Panc1 (cell line): ENCODE results near the gene BLOC1S3. TPM values are rescaled to one million over a fixed set of nuclear protein-coding genes. Genes with fewer than 3 reads are reported as not detected.

Experiments
- ATAC-seq: fragments of 200-7000 bp; cut with Tn5 transposase; 2 replicates; pipeline ENCODE4 v1.9.1; 2020; ENCODE audit warnings: mild to moderate bottlenecking, moderate library complexity
- BruUV-seq: library from RNA; stranded (reverse); fragments of 400-500 nt; replicated peaks from 2 replicates; lab custom pipeline; 2021; lab: Mats Ljungman, UMichigan
- CTCF ChIA-PET: fragments of 300-600 bp; sonication (Branson Sonifier 250); formaldehyde crosslinking; loops from one replicate; lab custom pipeline; 2022; ENCODE audit warnings: antibody characterized with exemption; lab: Charles Lee
- POLR2A ChIA-PET: fragments of 300-600 bp; sonication (Branson Sonifier 250); formaldehyde crosslinking; loops from one replicate; lab custom pipeline; 2022; ENCODE audit warnings: antibody characterized with exemption; lab: Charles Lee
- DNase-seq: peaks from one replicate; pipeline ENCODE4 v3.0.0-alpha.2; 2010; ENCODE audit warnings: low read depth, low spot score
- H3K27ac ChIP-seq: 2 replicates; pipeline ENCODE4 v1.5.1; 2011; ENCODE audit warnings: mild to moderate bottlenecking, low read length, inconsistent platforms
- H3K27me3 ChIP-seq: fragments of 200-500 bp; sonication (Bioruptor generic); 2 replicates; pipeline ENCODE4 v1.6.0; 2014; ENCODE audit warnings: low read length, inconsistent platforms; ENCODE audit not compliant: control insufficient read depth, insufficient read depth
- H3K36me3 ChIP-seq: fragments of 200-500 bp; sonication (Bioruptor generic); 2 replicates; pipeline ENCODE4 v1.5.1; 2014; ENCODE audit warnings: inconsistent platforms, mild to moderate bottlenecking, low read length, moderate library complexity; ENCODE audit not compliant: control insufficient read depth, insufficient read depth
- H3K4me1 ChIP-seq: 2 replicates; pipeline ENCODE4 v1.5.1; 2011; ENCODE audit warnings: inconsistent platforms, mild to moderate bottlenecking, low read length, moderate library complexity; ENCODE audit not compliant: control insufficient read depth, insufficient read depth
- H3K4me3 ChIP-seq, 2 experiments: 2 replicates each; pipeline ENCODE4 v1.5.1; 2011 to 2012; ENCODE audit warnings: low read depth in 2 of 2, low read length in 2 of 2, mild to moderate bottlenecking in 2 of 2, inconsistent platforms in 1 of 2, moderate library complexity in 1 of 2
- H3K9me3 ChIP-seq: fragments of 200-500 bp; sonication (Bioruptor generic); 2 replicates; pipeline ENCODE4 v1.5.1; 2014; ENCODE audit warnings: low read depth, mild to moderate bottlenecking, inconsistent platforms, low read length, moderate library complexity; ENCODE audit not compliant: control insufficient read depth, insufficient read depth
- CTCF ChIP-seq: fragments of 450-650 bp; IDR thresholded peaks from 2 replicates; pipeline ENCODE4 v1.5.1; 2017; ENCODE audit warnings: mild to moderate bottlenecking
- POLR2AphosphoS5 ChIP-seq: IDR thresholded peaks from 2 replicates; pipeline ENCODE4 v1.6.1; 2012; ENCODE audit warnings: mild to moderate bottlenecking, low read depth, low read length, moderate library complexity
- REST ChIP-seq, 2 experiments: IDR thresholded peaks; 2 replicates each; pipeline ENCODE4 v1.6.1; 2011 to 2012; ENCODE audit warnings: low read depth in 2 of 2, control low read depth in 1 of 2, low read length in 1 of 2, mild to moderate bottlenecking in 1 of 2, moderate library complexity in 1 of 2; ENCODE audit not compliant: insufficient read depth in 1 of 2
- SIN3A ChIP-seq: IDR thresholded peaks from 2 replicates; pipeline ENCODE4 v1.6.1; 2012; ENCODE audit warnings: low read depth, mild to moderate bottlenecking, low read length, moderate library complexity, borderline replicate concordance; ENCODE audit not compliant: insufficient read depth
- TCF7L2 ChIP-seq: IDR thresholded peaks from 2 replicates; pipeline ENCODE4 v1.6.1; 2011; ENCODE audit warnings: mild to moderate bottlenecking, low read depth, low read length, inconsistent platforms
- in situ Hi-C: cut with HindIII; loops from 2 replicates; pipeline ENCODE4 v1.10.0; 2016; ENCODE audit warnings: low sequenced_read_pairs, low pct_unique_long_range_greater_than_20kb
- intact Hi-C: fragments of 100-400 bp; cut with micrococcal nuclease; formaldehyde crosslinking; loops from one replicate; pipeline ENCODE4 v1.10.0; 2022; ENCODE audit not compliant: unreplicated experiment
- total RNA-seq: library from RNA; stranded (reverse); gene quantifications from one replicate; pipeline ENCODE4 v1.2.1, GENCODE V29; 2021; ENCODE audit not compliant: unreplicated experiment

BLOC1S3 gene
- total RNA-seq, 1 experiment from 2014 or later, result 21.8 TPM

GRCh38 chr19:45205810-45206209 is 27.2 kb downstream of the BLOC1S3 start:
- Histone ChIP-seq H3K36me3 (no peaks in the 10 kb centered on the region), H3K4me3 (no peak overlapping the region), H3K4me1 (no peaks in the 10 kb centered on the region), H3K27ac (no peak overlapping the region), H3K27me3 (no peaks in the 10 kb centered on the region), H3K9me3 (no peaks in the 10 kb centered on the region)
- DNase-seq, result no peak
- CTCF ChIA-PET, result no interaction called here
- BruUV-seq, result no TSS peak
- no peak for ATAC-seq
- intact Hi-C loops (loop anchor here (10.0 kb wide), 1 partner anchor 129 kb away; no protein-coding TSS in a partner anchor), in situ Hi-C loops (no loop called here)
- POLR2A ChIA-PET, result no interaction called here
- TF ChIP-seq CTCF, result no peak
- TF ChIP-seq SIN3A, result no peak
- TF ChIP-seq POLR2AphosphoS5, result no peak
- TF ChIP-seq TCF7L2, result no peak
- TF ChIP-seq REST (IDR thresholded peaks at IDR 0.05; ENCODE audit: insufficient read depth in 1 of 2, low read depth in 2 of 2, low read length in 1 of 2), result no peak

GRCh38 chr19:45206328-45206727 is 27.7 kb downstream of the BLOC1S3 start:
- no peak overlapping the region for H3K27ac ChIP-seq
- DNase-seq, result no peak
- H3K9me3 ChIP-seq, result no peaks in the 10 kb centered on the region
- ChIA-PET POLR2A (no interaction called here), CTCF (interaction anchor here (0.7 kb wide), 1 partner anchor 54 kb away, joined by 7 read pairs; no protein-coding TSS in a partner anchor)
- BruUV-seq, result no TSS peak
- H3K4me1 ChIP-seq, result no peaks in the 10 kb centered on the region
- no peaks in the 10 kb centered on the region for H3K36me3 ChIP-seq
- intact Hi-C loops (loop anchor here (10.0 kb wide), 1 partner anchor 128 kb away; no protein-coding TSS in a partner anchor), in situ Hi-C loops (no loop called here)
- TF ChIP-seq POLR2AphosphoS5 (no peak), REST (IDR thresholded peaks at IDR 0.05; ENCODE audit: insufficient read depth in 1 of 2, low read depth in 2 of 2, low read length in 1 of 2) (no peak), TCF7L2 (no peak), SIN3A (no peak), CTCF (no peak)
- H3K4me3 ChIP-seq, result no peak overlapping the region
- ATAC-seq, result no peak
- H3K27me3 ChIP-seq, result no peaks in the 10 kb centered on the region
